Midbrain (tissue), 1 donor: ENCODE data around the gene TDRKH.
A peak's percentile ranks its signal among the peaks of the same experiment; 100 is the strongest.

ENCODE experiments used
- DNase-seq: peaks from one replicate; lab custom pipeline; 2025; lab: John Stamatoyannopoulos, UW

Gene TDRKH, protein sequence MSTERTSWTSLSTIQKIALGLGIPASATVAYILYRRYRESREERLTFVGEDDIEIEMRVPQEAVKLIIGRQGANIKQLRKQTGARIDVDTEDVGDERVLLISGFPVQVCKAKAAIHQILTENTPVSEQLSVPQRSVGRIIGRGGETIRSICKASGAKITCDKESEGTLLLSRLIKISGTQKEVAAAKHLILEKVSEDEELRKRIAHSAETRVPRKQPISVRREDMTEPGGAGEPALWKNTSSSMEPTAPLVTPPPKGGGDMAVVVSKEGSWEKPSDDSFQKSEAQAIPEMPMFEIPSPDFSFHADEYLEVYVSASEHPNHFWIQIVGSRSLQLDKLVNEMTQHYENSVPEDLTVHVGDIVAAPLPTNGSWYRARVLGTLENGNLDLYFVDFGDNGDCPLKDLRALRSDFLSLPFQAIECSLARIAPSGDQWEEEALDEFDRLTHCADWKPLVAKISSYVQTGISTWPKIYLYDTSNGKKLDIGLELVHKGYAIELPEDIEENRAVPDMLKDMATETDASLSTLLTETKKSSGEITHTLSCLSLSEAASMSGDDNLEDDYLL

GRCh38 chr1:151790071-151790939 is at the start of gene TDRKH:
Gene TDRKH (minus strand): TSS chr1:151790500. CDS start chr1:151783022, 7,478 bp downstream.
- DNase-seq: peak; percentile 99

DNA sequence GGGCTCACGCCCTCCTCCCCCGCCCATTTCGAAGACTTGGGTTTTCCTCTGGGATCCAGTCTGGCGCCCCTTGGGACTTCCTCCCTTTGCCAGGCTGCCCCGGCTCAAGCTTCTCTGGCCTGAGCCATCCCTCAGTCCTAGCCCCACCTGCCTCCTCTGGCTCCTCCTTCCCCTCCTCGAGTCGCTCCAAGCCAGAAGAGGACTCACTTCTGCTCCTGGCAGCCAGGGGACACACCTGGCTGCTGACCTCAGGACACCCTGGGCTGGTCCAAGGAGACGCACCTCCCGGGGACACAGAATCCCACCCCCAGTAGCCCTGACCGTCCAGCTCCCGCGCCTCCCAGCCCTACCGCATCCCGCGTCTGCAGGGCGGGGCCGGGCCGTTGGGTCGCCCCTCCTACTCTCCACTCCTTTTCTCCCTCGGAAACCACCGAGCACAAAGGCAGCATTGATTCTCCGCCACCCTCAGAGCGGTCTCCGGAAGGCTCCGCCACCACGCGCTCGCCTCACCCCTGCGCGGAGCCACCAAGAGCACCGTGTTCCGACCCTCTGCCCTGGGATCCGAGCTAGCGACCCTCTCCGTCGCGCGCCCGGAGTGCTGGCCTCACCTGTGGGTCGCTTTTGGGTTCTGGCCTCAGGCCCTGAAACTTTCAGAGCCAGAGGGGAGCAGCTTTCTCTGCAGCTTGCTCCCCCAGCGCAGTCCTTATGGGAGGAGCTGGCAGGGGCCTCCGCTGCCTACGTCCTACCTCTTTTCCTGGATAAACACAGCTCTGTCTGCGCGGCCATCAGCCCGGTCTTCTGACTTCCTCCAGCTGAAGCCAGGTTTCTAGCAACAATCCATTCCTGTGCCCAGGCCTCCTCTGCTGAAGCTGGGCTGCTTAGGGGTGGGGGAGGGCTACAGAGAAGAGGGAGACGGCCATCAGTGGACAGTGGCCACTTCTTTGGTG is 49.4 kb upstream of the TDRKH start, which contains the start of gene C2CD4D:
TSS of gene C2CD4D (minus strand) at position 364 of the 947 bp plus-strand sequence. CDS start 831 bp downstream, outside the sequence.
- DNase-seq: peak; percentile 85

- DNase-seq: no peak
These were observed 48.7 kb upstream of the TDRKH start for GRCh38 chr1:151839082-151839412.

- no peak for DNase-seq
These were observed 48.2 kb upstream of the TDRKH start for GRCh38 chr1:151838222-151839081.

DNA sequence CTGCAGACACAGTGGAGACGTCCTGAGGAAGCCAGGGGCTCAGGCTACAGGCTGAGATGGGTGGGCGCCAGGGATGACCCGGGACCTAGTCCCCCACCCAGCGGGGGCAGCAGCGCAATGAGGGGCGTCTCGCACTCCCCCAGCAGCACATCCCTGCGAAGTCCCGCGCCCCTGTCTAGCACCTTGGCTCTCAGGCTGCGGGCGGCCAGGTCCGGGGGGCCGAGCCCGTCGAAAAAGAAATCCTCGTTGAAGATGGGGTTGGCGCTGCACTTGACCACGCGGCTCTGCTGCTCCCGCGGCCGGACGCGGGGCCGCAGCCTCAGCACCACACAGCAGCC is 47.6 kb upstream of the TDRKH start:
- DNase-seq: no peak

DNA sequence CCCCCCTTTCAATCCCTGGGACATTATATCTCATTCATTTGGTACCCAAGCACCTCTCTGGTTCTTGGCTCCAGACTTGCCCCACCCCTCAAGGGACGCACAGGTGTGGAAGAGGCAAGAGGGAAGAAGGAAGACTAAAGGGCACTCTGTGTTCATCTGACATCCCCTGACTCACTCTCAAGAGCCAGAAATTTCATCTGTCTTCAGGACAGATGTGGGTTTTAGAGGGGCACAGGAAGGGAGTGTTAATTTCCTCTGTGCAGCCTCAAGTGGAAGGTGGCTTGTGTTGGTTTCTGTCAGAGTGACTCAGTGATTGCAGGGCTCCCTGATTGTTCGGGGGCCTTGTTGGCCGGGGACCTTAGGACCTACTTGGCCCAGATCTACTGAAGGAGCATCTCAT is 46.9 kb upstream of the TDRKH start:
- DNase-seq: no peak

- DNase-seq: no peak
These were observed 45.3 kb upstream of the TDRKH start for GRCh38 chr1:151835596-151835995.

DNA sequence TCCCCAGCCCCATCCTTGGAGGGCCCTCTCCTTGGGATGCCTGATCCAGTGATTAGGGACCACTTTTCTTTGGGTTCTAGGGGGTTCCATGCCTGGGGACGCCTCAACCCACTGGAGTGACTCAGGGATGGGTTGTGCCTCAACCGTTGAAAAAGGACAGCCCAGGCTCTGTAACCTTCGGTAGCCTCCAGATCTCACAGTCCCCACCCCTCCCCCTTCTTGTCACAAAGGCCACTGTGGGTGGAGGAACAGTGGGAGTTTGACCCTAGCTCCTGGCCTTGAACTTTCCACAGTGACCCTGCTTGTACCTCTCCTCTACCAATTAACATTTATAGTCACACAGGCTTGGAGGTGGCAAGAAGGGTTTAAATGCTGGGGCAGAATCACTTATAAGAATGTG is 43.9 kb upstream of the TDRKH start:
- no peak for DNase-seq

DNA sequence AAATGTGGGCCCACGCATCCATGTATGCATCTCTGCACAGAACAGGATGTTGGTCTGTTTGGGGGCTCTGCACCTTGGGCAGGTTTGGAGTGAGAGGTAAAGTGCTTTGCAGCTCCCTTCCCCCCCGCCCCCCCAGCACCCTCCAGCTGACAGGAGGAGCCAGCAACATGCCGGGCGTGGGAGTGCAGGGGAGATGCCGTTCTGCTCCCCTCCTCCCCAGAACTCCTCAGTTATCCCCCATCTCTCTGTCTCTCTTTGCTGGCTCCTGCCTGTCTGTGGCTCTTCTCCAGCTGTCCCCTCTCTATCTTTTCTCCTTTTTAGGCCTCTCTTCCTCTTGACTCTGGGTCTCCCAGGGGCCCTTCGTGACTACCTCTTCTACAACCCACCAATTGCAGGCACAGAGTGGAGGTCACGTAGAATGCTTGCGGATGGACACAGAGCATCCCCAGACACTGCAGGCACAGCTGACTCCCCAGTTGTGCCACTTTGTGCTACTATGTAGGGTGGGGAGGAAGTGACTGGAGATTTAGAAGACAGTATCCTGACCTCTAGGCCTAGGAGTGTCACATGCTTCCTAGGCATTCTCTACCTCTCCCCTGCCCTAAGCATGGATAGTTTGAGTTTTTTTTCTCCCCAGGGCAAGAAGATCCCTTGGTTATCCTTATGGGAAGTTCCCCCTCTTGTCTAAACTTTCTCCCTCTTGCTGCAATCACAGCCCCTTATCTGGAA is 43.0 kb upstream of the TDRKH start:
- no peak for DNase-seq

GRCh38 chr1:151832318-151832980 is 42.1 kb upstream of the TDRKH start:
- DNase-seq: peak; percentile 65

DNA sequence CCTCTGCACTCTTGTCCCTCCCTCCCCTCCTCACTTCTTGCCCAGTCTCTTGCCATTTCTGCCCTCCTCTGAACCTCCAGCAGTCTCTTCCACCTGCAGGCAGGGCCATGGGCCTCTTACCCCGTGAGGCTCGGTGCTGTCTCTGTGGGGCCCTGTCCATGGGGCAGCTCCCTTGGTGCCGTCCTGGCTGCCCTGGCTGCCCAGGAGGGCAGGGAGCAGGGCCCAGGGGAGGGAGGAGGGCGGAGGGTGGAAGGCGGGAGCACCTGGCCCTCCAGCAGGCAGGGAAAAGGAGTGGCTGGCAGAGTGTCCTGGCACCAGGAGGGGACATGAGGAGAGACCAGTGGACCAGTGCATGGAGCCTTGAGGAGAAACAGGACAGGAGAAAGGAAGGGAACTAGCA is 41.3 kb upstream of the TDRKH start, which contains the start of gene RORC:
TSS of gene RORC (minus strand) at position 198 of the 400 bp plus-strand sequence. CDS start at position 160, 38 bp downstream.
- no peak for DNase-seq

DNA sequence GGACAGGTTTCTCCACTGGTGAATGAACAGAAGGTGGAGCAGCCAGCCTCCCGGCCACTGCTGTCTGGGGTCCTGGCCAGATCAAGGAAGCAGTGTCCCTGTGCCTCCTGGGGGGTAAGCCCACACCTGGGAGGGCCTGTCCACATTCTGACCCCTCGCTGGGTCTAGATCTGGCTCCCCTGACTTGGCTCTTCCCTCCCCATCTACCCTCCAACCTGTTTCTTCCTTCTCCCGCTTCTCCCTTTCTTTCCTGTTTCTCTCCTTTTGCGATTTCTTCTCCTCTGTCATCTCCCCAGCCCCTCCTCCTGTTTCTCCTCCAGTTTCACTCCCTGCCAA is 40.9 kb upstream of the TDRKH start:
- no peak for DNase-seq

DNA sequence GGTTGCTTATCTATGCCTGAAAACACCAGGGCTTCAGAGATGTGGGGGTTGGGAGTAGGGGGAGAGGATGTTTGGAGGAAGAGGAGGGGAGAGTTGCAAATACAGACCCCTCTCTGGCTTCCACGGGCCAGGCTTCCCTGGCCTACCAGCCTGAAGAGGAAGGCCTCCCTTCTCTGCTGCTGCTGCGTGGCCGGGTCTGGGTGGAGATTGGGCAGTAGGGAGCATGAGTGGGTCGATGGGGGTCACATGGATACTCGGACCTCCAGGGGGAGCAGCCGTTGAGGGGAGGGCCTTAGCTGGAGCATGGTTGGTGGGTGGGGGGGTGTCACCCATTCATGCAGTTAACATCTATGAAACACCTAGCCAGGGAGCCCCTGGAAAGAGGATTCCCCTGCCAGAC is 39.8 kb upstream of the TDRKH start:
- no peak for DNase-seq

GRCh38 chr1:151829352-151830046 is 39.2 kb upstream of the TDRKH start:
- no peak for DNase-seq

DNA sequence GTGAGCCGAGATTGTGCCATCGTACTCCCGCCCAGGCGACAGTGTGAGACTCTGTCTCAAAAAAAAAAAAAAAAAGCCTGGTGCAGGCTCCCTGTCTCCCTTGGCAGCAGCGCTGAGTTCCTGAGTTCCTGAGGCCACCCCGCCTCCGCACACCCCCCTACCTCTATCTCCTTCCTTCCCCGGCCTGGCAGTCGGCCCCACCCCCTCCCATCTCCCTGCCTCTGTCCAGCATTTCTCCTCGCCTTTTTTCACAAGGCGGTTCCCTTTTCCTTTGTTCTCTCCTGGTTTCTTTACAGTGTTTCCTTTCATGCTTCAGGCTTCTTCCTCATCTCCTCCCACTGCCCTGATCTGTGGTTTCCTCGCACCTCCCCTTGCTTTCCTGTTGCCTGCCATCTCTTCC is 38.6 kb upstream of the TDRKH start:
- DNase-seq: no peak

DNA sequence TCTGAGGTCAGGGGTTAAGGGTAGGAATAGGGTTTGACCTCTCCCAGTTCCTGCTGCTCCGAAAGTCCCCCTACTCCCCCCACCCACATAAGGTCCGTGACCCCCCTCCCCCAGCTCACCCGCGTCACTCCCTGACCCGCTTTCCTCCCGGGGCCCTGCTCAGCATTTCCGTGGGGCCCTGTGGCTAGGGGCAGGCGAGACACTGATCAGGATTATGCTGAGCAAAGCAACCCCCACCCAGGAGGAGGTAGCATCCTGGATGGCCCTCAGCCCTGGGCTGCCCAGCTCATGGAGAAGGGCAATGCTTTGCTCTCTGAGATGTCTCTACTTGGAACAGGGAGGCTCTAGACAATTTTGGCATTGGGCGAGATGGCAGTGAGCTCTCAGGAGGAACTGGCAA is 37.6 kb upstream of the TDRKH start:
- no peak for DNase-seq

GRCh38 chr1:151825751-151826660 is 35.7 kb upstream of the TDRKH start:
- no peak for DNase-seq

DNA sequence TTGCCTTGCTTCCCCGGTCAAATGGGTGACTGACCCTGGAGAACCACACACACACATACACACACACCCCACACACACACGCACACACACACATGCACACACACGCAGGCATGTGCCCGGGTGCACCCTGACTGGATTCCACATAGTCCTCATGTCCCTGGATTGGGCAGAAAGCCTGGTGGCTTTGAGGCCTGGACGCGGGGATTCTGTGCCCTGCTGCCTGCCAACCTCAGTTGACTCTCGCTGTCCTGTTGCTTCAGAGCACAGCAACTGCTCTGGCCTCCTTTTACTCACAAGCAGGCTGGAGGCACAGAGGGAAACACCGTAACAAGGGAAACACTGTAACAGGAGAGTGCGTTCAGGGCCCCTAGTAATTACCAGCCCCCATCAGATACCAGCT is 34.9 kb upstream of the TDRKH start:
- DNase-seq: no peak
